Measurements from ENCODE around the gene HPSE2. TPM values are rescaled to one million over a fixed set of nuclear protein-coding genes. Genes with fewer than 3 reads are reported as not detected.
"Not testable (repeated sequence)": the region's sequence is repeated elsewhere in the genome, so short reads cannot be mapped to it uniquely, and the experiment has no call there.

HPSE2 gene
- total RNA-seq, 1 experiment from 2014 or later, result 0.20 TPM

- H3K27ac Mint-ChIP-seq, result no peak overlapping the region
- Histone ChIP-seq H3K4ac (ENCODE audit: low read depth, low read length) (no peak overlapping the region), H2AK5ac (ENCODE audit: insufficient read length, low read length) (no peak overlapping the region), H2BK15ac (ENCODE audit: low read depth, low read length) (no peak overlapping the region), H2BK20ac (ENCODE audit: low read depth, low read length, poor library complexity, severe bottlenecking) (no peak overlapping the region), H3K23ac (ENCODE audit: insufficient read length, low read depth, low read length) (no peak overlapping the region), H3K27ac (ENCODE audit: insufficient read length, low read depth, low read length) (no peak overlapping the region), H2BK12ac (ENCODE audit: insufficient read length, low read depth, low read length) (no peak overlapping the region), H4K91ac (ENCODE audit: insufficient read length, low read depth, low read length) (no peak overlapping the region), H3K14ac (ENCODE audit: insufficient read depth, low read length) (no peak overlapping the region), H2BK5ac (ENCODE audit: insufficient read length, low read length) (no peak overlapping the region), H3K4me1 (ENCODE audit: insufficient read depth, low read length) (no peaks in the 10 kb centered on the region), H3K4me2 (ENCODE audit: insufficient read depth, insufficient read length, low read length) (no peak overlapping the region), H4K8ac (replicated peaks; ENCODE audit: insufficient read length, low read depth, low read length) (no peak overlapping the region), H3K18ac (ENCODE audit: insufficient read length, low read depth, low read length) (no peak overlapping the region), H3K9me3 (ENCODE audit: control insufficient read depth, low read depth, low read length) (no peaks in the 10 kb centered on the region), H3K23me2 (ENCODE audit: insufficient read length, low read depth, low read length, poor library complexity, severe bottlenecking) (no peaks in the 10 kb centered on the region), H3K27me3 (ENCODE audit: insufficient read depth, low read length) (no peaks in the 10 kb centered on the region), H4K20me1 (ENCODE audit: control insufficient read depth, insufficient read depth, insufficient read length) (no peaks in the 10 kb centered on the region), H3K79me2 (ENCODE audit: insufficient read depth, low read length) (no peaks in the 10 kb centered on the region), H2AFZ (ENCODE audit: low read length) (no peak overlapping the region), H4K5ac (ENCODE audit: insufficient read length, low read depth, low read length) (no peak overlapping the region), H3K9ac (ENCODE audit: extremely low read depth, insufficient read length, low read length) (no peak overlapping the region), H3K79me1 (ENCODE audit: insufficient read depth, low read depth, low read length, poor library complexity, severe bottlenecking) (no peaks in the 10 kb centered on the region), H3K56ac (ENCODE audit: insufficient read length, low read depth, low read length) (no peak overlapping the region), H2BK120ac (ENCODE audit: low read depth, low read length, poor library complexity, severe bottlenecking) (no peak overlapping the region), H3T11ph (ENCODE audit: low read length) (no peak overlapping the region)
- no peaks in the 10 kb centered on the region for H3K9me3 Mint-ChIP-seq
- H3K27me3 Mint-ChIP-seq (ENCODE audit: low read depth), result peaks cover 2% of the 10 kb centered on the region; the same call in 1 of the 2 replicates
- H3K36me3 Mint-ChIP-seq (ENCODE audit: insufficient read depth in 1 of 3, low read depth in 3 of 3), result no peaks in the 10 kb centered on the region
- no peak for DNase-seq
- no peak for TF ChIP-seq CTCF (conservative IDR thresholded peaks at IDR 0.05)
- no peak overlapping the region for H3K4me3 Mint-ChIP-seq
- no peaks in the 10 kb centered on the region for H3K4me1 Mint-ChIP-seq
Observed at GRCh38 chr10:99143011-99143410, 92.6 kb downstream of the HPSE2 start.

GRCh38 chr10:99132897-99133296, 102.8 kb downstream of the HPSE2 start:
- H3K14ac ChIP-seq (ENCODE audit: insufficient read depth, low read length); H4K5ac ChIP-seq (ENCODE audit: insufficient read length, low read depth, low read length); H3K9me3 Mint-ChIP-seq; H2BK120ac ChIP-seq (ENCODE audit: low read depth, low read length, poor library complexity, severe bottlenecking); H3K79me1 ChIP-seq (ENCODE audit: insufficient read depth, low read depth, low read length, poor library complexity, severe bottlenecking); H3K56ac ChIP-seq (ENCODE audit: insufficient read length, low read depth, low read length); H2AK5ac ChIP-seq (ENCODE audit: insufficient read length, low read length); H3K9ac ChIP-seq (ENCODE audit: extremely low read depth, insufficient read length, low read length); H3K4me3 Mint-ChIP-seq; H2AFZ ChIP-seq (ENCODE audit: low read length); H4K8ac ChIP-seq (replicated peaks; ENCODE audit: insufficient read length, low read depth, low read length); H3K27ac ChIP-seq (ENCODE audit: insufficient read length, low read depth, low read length); H3K79me2 ChIP-seq (ENCODE audit: insufficient read depth, low read length); H2BK12ac ChIP-seq (ENCODE audit: insufficient read length, low read depth, low read length); H3K23ac ChIP-seq (ENCODE audit: insufficient read length, low read depth, low read length); H3K27me3 ChIP-seq (ENCODE audit: insufficient read depth, low read length); H2BK5ac ChIP-seq (ENCODE audit: insufficient read length, low read length); H2BK15ac ChIP-seq (ENCODE audit: low read depth, low read length); H3K36me3 Mint-ChIP-seq (ENCODE audit: insufficient read depth in 1 of 3, low read depth in 3 of 3); H3K27me3 Mint-ChIP-seq (ENCODE audit: low read depth); H2BK20ac ChIP-seq (ENCODE audit: low read depth, low read length, poor library complexity, severe bottlenecking); H3K23me2 ChIP-seq (ENCODE audit: insufficient read length, low read depth, low read length, poor library complexity, severe bottlenecking); H3K18ac ChIP-seq (ENCODE audit: insufficient read length, low read depth, low read length); H3K4me1 ChIP-seq (ENCODE audit: insufficient read depth, low read length); H3K9me3 ChIP-seq (ENCODE audit: control insufficient read depth, low read depth, low read length); H4K20me1 ChIP-seq (ENCODE audit: control insufficient read depth, insufficient read depth, insufficient read length); H3T11ph ChIP-seq (ENCODE audit: low read length); H3K4ac ChIP-seq (ENCODE audit: low read depth, low read length); H4K91ac ChIP-seq (ENCODE audit: insufficient read length, low read depth, low read length); DNase-seq; H3K4me2 ChIP-seq (ENCODE audit: insufficient read depth, insufficient read length, low read length): not testable (repeated sequence)
- Mint-ChIP-seq H3K4me1 (peaks cover 7 to 12% of the 10 kb centered on the region in 2 experiments), H3K27ac (peak overlapping the region in 1 of 3 experiments; percentile 18; a peak in 1 of 7 replicates)
- no CpG with 5 or more reads among the region's 3 CpGs for WGBS (ENCODE audit: extremely low coverage, insufficient read length, low lambda C conversion rate)
